HL-60 (cell line): ENCODE measurements around the gene FBXO28.

Experiments used
- GABPA ChIP-seq: IDR thresholded peaks from 2 replicates; pipeline ENCODE4 v1.6.1; 2012; ENCODE audit warnings: low read depth
- POLR2AphosphoS5 ChIP-seq: IDR thresholded peaks from 2 replicates; pipeline ENCODE4 v1.6.1; 2012; ENCODE audit warnings: low read depth
- TF ChIP-seq, protein P1 (sequence below): IDR thresholded peaks from one replicate; pipeline ENCODE4 v1.5.1; 2011; ENCODE audit warnings: low read length, control low read depth, inconsistent platforms; ENCODE audit not compliant: insufficient read depth
- TF ChIP-seq, protein P2 (sequence below): IDR thresholded peaks from 2 replicates; pipeline ENCODE4 v1.6.1; 2012; ENCODE audit warnings: low read depth; ENCODE audit not compliant: insufficient replicate concordance

DNA sequence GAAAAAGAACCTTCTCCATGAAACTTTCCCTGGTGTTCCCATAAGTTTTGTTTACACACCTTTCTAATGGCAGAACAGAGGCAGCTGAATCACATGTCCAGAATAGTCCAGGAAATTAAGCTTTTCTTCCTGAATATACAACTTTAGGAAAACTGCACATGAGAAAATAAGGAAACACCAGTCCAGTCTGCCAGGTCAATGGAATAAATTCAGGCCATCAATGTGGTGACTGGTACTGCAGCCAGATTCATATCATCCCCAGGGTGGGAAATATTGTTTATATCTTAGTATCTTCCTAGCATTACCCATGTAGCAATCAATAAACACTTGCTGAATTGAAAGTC, 6.7 kb upstream of the FBXO28 start:
- TF ChIP-seq, protein P1, sequence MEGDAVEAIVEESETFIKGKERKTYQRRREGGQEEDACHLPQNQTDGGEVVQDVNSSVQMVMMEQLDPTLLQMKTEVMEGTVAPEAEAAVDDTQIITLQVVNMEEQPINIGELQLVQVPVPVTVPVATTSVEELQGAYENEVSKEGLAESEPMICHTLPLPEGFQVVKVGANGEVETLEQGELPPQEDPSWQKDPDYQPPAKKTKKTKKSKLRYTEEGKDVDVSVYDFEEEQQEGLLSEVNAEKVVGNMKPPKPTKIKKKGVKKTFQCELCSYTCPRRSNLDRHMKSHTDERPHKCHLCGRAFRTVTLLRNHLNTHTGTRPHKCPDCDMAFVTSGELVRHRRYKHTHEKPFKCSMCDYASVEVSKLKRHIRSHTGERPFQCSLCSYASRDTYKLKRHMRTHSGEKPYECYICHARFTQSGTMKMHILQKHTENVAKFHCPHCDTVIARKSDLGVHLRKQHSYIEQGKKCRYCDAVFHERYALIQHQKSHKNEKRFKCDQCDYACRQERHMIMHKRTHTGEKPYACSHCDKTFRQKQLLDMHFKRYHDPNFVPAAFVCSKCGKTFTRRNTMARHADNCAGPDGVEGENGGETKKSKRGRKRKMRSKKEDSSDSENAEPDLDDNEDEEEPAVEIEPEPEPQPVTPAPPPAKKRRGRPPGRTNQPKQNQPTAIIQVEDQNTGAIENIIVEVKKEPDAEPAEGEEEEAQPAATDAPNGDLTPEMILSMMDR = no peak
- TF ChIP-seq POLR2AphosphoS5 (no peak), GABPA (no peak)
- TF ChIP-seq, protein P2, sequence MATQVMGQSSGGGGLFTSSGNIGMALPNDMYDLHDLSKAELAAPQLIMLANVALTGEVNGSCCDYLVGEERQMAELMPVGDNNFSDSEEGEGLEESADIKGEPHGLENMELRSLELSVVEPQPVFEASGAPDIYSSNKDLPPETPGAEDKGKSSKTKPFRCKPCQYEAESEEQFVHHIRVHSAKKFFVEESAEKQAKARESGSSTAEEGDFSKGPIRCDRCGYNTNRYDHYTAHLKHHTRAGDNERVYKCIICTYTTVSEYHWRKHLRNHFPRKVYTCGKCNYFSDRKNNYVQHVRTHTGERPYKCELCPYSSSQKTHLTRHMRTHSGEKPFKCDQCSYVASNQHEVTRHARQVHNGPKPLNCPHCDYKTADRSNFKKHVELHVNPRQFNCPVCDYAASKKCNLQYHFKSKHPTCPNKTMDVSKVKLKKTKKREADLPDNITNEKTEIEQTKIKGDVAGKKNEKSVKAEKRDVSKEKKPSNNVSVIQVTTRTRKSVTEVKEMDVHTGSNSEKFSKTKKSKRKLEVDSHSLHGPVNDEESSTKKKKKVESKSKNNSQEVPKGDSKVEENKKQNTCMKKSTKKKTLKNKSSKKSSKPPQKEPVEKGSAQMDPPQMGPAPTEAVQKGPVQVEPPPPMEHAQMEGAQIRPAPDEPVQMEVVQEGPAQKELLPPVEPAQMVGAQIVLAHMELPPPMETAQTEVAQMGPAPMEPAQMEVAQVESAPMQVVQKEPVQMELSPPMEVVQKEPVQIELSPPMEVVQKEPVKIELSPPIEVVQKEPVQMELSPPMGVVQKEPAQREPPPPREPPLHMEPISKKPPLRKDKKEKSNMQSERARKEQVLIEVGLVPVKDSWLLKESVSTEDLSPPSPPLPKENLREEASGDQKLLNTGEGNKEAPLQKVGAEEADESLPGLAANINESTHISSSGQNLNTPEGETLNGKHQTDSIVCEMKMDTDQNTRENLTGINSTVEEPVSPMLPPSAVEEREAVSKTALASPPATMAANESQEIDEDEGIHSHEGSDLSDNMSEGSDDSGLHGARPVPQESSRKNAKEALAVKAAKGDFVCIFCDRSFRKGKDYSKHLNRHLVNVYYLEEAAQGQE = no peak
